Vagina (tissue), 2 donors: ENCODE measurements around the gene TTC19. TPM values are rescaled to one million over a fixed set of nuclear protein-coding genes. Genes with fewer than 3 reads are reported as not detected.

Source experiments
- DNase-seq, 2 donors: peaks; one replicate each; pipeline ENCODE4 v3.0.0-alpha.2; 2017; ENCODE audit errors: extremely low spot score in 2 of 2
- H3K27ac ChIP-seq: fragments of 200-600 bp; sonication (generic); one replicate; pipeline ENCODE4 v1.5.1; 2019
- H3K27me3 ChIP-seq: fragments of 200-600 bp; sonication (generic); one replicate; pipeline ENCODE4 v1.5.1; 2019
- H3K36me3 ChIP-seq, 2 donors: fragments of 200-600 bp; sonication (generic); one replicate each; pipeline ENCODE4 v1.5.1; 2017 to 2019
- H3K4me1 ChIP-seq: fragments of 200-600 bp; sonication (generic); one replicate; pipeline ENCODE4 v1.5.1; 2019
- H3K4me3 ChIP-seq, 2 donors: fragments of 200-600 bp; sonication (generic); 1 replicate in 1 of 2; 2 replicates in 1 of 2; pipeline ENCODE4 v1.5.1; 2016 to 2019
- H3K9me3 ChIP-seq: fragments of 200-600 bp; sonication (generic); one replicate; pipeline ENCODE4 v1.5.1; 2019
- POLR2A ChIP-seq, 2 donors: fragments of 450-650 bp; IDR thresholded peaks; one replicate each; pipeline ENCODE4 v1.6.1; 2017; ENCODE audit warnings: antibody characterized with exemption in 2 of 2, mild to moderate bottlenecking in 2 of 2, moderate library complexity in 2 of 2
- POLR2AphosphoS5 ChIP-seq, 2 donors: sonication (generic); formaldehyde crosslinking; IDR thresholded peaks; one replicate each; pipeline ENCODE4 v1.9.0; 2017; ENCODE audit warnings: antibody characterized with exemption in 2 of 2, mild to moderate bottlenecking in 2 of 2, low read depth in 1 of 2; ENCODE audit not compliant: insufficient read depth in 1 of 2
- intact Hi-C: fragments of 100-400 bp; cut with DNase I; formaldehyde crosslinking; loops from one replicate; pipeline ENCODE4 v1.15.1; 2023
- total RNA-seq: library from RNA; depleted of rRNA; stranded (reverse); fragments of >200 nt; gene quantifications from one replicate; pipeline ENCODE4 v1.2.3, GENCODE V29; 2016
- TF ChIP-seq, protein P1 (sequence below), 3 experiments: fragments of 450-650 bp in 2 of 3; fragments of 200-600 bp in 1 of 3; sonication (generic) in 1 of 3; IDR thresholded peaks; one replicate each; pipeline ENCODE4 v1.5.1; 2017 to 2019; ENCODE audit warnings: antibody characterized with exemption in 3 of 3, mild to moderate bottlenecking in 2 of 3, moderate library complexity in 2 of 3

Gene TTC19
- total RNA-seq, 1 donor from 2014 or later: 99.7 TPM

DNA sequence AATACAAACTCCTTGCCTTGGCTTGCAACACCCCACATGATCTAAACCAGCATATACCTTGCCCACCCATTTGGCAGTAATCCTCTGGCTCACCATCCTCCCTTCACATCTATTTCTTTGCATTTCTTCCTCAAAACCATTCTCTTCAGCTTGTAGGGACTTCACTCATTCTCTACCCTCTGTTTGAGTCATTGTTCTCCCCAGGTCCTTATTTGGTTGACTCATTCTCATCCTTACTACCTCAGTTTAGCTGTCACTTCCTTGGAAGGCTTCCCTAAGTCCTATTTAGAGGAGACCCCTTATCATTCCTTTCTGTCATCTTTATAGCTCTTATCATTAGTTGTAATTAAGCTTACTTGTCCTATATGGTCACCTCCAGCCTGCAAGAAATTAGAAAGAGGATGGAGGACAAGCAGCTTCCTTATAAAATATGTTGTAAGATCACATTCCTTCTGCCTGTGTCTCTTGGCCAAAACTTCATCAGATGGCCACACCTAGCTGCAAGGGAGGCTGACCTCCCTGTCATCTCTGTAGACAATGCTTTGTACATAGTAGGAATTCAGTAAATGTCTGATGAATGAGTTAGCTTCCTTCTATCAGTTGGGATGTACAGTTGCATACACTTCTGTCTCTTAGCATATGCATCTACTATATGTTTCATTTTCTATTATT is 1.7 kb downstream of the TTC19 start:
- Histone ChIP-seq H3K4me3 (peak overlapping the region; percentile 71 to 81), H3K36me3 (peaks cover 0 to 50% of the 10 kb centered on the region in 2 donors), H3K27me3 (no peaks in the 10 kb centered on the region), H3K9me3 (no peaks in the 10 kb centered on the region), H3K27ac (peak overlapping the region; percentile 93), H3K4me1 (peaks cover 17% of the 10 kb centered on the region)
- DNase-seq: no peak
- intact Hi-C loops: no loop called here
- TF ChIP-seq POLR2AphosphoS5 (IDR thresholded peaks at IDR 0.05; ENCODE audit: insufficient read depth in 1 of 2, low read depth in 1 of 2): no peak
- TF ChIP-seq, protein P1, sequence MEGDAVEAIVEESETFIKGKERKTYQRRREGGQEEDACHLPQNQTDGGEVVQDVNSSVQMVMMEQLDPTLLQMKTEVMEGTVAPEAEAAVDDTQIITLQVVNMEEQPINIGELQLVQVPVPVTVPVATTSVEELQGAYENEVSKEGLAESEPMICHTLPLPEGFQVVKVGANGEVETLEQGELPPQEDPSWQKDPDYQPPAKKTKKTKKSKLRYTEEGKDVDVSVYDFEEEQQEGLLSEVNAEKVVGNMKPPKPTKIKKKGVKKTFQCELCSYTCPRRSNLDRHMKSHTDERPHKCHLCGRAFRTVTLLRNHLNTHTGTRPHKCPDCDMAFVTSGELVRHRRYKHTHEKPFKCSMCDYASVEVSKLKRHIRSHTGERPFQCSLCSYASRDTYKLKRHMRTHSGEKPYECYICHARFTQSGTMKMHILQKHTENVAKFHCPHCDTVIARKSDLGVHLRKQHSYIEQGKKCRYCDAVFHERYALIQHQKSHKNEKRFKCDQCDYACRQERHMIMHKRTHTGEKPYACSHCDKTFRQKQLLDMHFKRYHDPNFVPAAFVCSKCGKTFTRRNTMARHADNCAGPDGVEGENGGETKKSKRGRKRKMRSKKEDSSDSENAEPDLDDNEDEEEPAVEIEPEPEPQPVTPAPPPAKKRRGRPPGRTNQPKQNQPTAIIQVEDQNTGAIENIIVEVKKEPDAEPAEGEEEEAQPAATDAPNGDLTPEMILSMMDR (IDR thresholded peaks at IDR 0.05): no peak
- TF ChIP-seq POLR2A (IDR thresholded peaks at IDR 0.05): no peak

DNA sequence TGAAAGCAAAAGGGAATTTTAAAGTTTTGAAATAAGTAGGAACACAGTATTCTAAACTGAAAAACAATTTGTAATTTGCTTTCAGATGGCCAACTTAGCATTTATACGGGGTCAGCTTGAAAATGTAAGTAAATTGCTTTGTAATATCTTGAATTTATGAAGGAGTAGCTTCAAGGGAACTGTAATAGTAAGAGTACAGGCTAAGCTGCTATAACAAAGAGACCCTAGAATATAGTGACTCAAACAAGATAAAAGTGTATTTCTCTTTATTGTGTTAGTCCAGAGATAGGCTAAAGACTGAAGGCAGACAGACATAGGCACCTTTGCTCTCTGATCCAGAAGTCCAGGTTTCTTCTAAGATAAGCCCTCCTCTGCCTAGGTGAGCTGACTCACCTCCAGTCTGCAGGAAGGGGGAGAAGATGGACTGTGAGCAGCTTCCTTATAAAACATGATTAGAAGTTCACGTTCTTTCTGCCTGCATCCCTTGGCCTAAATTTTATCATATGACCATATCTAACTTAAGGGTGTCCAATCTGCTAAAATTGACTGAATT is 3.2 kb downstream of the TTC19 start:
- peaks cover 17% of the 10 kb centered on the region for H3K4me1 ChIP-seq
- H3K4me3 ChIP-seq: no peak overlapping the region
- H3K36me3 ChIP-seq: peaks cover 0 to 55% of the 10 kb centered on the region in 2 donors
- no peak for DNase-seq
- H3K27ac ChIP-seq: no peak overlapping the region
- TF ChIP-seq POLR2AphosphoS5 (IDR thresholded peaks at IDR 0.05; ENCODE audit: insufficient read depth in 1 of 2, low read depth in 1 of 2) (no peak), POLR2A (IDR thresholded peaks at IDR 0.05) (no peak)
- TF ChIP-seq, protein P1 (IDR thresholded peaks at IDR 0.05): no peak
- intact Hi-C loops: no loop called here
- H3K27me3 ChIP-seq: no peaks in the 10 kb centered on the region
- H3K9me3 ChIP-seq: no peaks in the 10 kb centered on the region

DNA sequence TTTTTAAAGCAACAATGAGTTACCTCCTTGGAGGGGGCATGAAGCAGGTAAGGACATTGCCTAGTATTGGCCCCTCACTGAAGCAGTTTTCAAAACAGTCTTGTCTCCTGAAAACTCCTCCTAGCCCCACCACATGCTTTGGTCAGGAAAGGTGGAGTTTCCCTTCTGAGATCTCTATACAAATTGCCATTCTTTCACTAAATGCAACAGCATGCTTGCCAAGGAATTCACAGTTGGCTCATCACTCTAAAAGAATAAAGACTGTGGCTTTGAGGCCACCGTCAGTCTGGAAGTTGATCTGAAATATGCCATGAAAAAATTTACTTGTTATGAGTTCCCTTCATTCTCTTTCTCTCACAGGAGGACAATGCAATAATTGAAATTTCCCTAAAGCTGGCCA is 4.2 kb downstream of the TTC19 start:
- Histone ChIP-seq H3K9me3 (no peaks in the 10 kb centered on the region), H3K4me3 (no peak overlapping the region), H3K4me1 (peaks cover 17% of the 10 kb centered on the region), H3K27me3 (no peaks in the 10 kb centered on the region), H3K36me3 (peaks cover 0 to 66% of the 10 kb centered on the region in 2 donors), H3K27ac (no peak overlapping the region)
- TF ChIP-seq POLR2AphosphoS5 (IDR thresholded peaks at IDR 0.05; ENCODE audit: insufficient read depth in 1 of 2, low read depth in 1 of 2): peak in 1 of 2 donors; percentile 40
- TF ChIP-seq POLR2A (IDR thresholded peaks at IDR 0.05): no peak
- intact Hi-C loops: no loop called here
- no peak for DNase-seq

DNA sequence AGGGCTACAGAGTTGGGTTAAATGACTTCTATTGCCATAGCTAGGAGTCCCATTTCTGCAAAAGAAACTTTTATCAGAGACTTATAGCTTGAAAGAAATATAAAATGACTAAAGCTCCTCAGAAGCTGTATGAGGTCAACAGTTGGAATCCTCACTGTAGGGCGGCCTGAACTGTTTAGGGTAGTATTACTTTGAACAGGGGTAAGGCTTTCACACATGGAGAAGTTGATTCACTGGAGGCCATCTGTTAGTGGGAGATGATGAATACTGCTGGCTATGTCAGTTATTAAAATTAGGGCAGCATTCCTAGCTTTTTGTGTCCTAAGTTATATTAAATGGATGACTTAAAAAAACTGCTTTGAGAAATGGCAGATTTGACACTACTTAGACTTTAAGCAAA is 6.0 kb downstream of the TTC19 start:
- TF ChIP-seq POLR2A (IDR thresholded peaks at IDR 0.05): no peak
- H3K4me3 ChIP-seq: no peak overlapping the region
- peaks cover 11% of the 10 kb centered on the region for H3K4me1 ChIP-seq
- DNase-seq: no peak
- H3K27ac ChIP-seq: no peak overlapping the region
- no peaks in the 10 kb centered on the region for H3K9me3 ChIP-seq
- H3K36me3 ChIP-seq: peaks cover 0 to 76% of the 10 kb centered on the region in 2 donors
- H3K27me3 ChIP-seq: no peaks in the 10 kb centered on the region
- intact Hi-C loops: no loop called here

DNA sequence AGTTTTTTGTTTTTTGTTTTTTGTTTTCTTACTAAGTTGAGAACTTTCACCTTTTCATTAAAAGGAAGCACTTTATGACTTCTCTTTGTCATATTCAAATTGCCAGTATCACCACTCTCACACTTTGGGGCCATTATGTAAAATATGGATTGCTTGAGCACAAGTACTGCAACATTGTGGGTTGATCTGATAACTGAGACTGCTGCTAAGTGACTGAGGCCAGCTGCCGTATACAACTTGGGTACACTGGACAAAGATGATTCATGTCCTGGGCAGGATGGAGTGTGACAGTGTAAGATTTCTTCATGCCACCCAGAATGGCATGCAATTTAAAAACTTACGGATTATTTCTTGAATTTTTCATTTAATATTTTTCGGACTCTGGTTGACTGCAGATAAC is 7.8 kb downstream of the TTC19 start:
- TF ChIP-seq POLR2AphosphoS5 (IDR thresholded peaks at IDR 0.05; ENCODE audit: insufficient read depth in 1 of 2, low read depth in 1 of 2): no peak
- TF ChIP-seq, protein P1 (IDR thresholded peaks at IDR 0.05): no peak
- TF ChIP-seq POLR2A (IDR thresholded peaks at IDR 0.05): no peak
- intact Hi-C loops: no loop called here
- peaks cover 0 to 65% of the 10 kb centered on the region in 2 donors for H3K36me3 ChIP-seq

DNA sequence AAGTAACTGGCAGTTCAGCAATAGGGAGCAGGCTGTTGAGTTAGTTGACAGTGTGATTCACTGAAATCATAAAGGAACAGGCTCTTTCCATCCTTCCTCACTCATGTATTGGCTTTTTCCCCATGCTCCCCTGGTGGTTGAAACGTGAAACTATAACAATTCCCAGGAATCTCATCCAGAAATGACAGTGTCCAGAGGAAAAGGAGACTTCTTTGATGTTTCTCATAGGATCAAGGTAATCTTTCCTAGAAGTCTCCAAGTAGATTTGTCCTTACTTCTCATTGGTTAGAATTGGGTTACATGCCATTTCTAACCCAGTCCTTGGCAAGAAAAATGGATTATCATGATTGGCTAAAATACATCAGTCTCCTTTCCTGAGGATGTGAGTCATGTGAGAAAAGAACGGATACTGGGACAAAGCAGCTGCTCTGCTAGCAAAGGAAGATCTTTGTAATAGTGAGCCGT is 14.4 kb downstream of the TTC19 start:
- Histone ChIP-seq H3K4me3 (no peak overlapping the region), H3K27ac (no peak overlapping the region), H3K4me1 (peaks cover 7% of the 10 kb centered on the region), H3K36me3 (peaks cover 0 to 21% of the 10 kb centered on the region in 2 donors), H3K9me3 (no peaks in the 10 kb centered on the region), H3K27me3 (no peaks in the 10 kb centered on the region)
- DNase-seq: no peak
- intact Hi-C loops: no loop called here
- TF ChIP-seq, protein P1 (IDR thresholded peaks at IDR 0.05): peak in 2 of 3 experiments; percentile 15 to 32
- TF ChIP-seq POLR2AphosphoS5 (IDR thresholded peaks at IDR 0.05; ENCODE audit: insufficient read depth in 1 of 2, low read depth in 1 of 2) (peak in 1 of 2 donors; percentile 10), POLR2A (IDR thresholded peaks at IDR 0.05) (no peak)

More for the DNA sequence above, 7.8 kb downstream of the TTC19 start:
- no peak overlapping the region for H3K27ac ChIP-seq
- H3K4me1 ChIP-seq: peaks cover 7% of the 10 kb centered on the region
- no peaks in the 10 kb centered on the region for H3K9me3 ChIP-seq
- no peak overlapping the region for H3K4me3 ChIP-seq
- no peaks in the 10 kb centered on the region for H3K27me3 ChIP-seq
- no peak for DNase-seq
